SHP77 treated with DMSO at 0.1 percent for 48 hours (cell line): ENCODE results near the gene FILIP1L.

ENCODE experiments used
- DNase-seq: peaks from one replicate; lab custom pipeline; 2025; lab: John Stamatoyannopoulos, UW

The FILIP1L gene

GRCh38 chr3:100042166-100042981, 71.9 kb downstream of the FILIP1L start:
- DNase-seq: no peak

DNA sequence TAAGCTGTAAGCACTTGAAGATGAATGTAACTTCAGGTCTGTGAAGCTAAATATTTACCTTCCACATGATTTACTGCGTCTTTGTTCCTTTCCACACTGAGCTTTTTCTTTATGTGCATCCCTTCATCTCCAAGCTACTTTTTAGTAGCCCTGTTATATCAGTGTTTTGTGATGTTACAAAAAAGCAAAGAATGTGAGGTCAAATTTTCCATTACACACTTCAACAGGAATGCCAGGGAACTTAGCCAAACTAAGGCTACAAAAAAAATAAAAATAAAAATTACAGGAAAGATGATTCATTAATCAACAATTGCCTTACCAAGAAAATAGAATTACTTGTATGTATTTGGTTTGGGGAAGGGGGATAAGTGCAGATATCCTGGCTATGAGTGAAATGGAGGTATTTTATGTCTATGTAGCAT, 73.0 kb downstream of the FILIP1L start:
- no peak for DNase-seq

DNA sequence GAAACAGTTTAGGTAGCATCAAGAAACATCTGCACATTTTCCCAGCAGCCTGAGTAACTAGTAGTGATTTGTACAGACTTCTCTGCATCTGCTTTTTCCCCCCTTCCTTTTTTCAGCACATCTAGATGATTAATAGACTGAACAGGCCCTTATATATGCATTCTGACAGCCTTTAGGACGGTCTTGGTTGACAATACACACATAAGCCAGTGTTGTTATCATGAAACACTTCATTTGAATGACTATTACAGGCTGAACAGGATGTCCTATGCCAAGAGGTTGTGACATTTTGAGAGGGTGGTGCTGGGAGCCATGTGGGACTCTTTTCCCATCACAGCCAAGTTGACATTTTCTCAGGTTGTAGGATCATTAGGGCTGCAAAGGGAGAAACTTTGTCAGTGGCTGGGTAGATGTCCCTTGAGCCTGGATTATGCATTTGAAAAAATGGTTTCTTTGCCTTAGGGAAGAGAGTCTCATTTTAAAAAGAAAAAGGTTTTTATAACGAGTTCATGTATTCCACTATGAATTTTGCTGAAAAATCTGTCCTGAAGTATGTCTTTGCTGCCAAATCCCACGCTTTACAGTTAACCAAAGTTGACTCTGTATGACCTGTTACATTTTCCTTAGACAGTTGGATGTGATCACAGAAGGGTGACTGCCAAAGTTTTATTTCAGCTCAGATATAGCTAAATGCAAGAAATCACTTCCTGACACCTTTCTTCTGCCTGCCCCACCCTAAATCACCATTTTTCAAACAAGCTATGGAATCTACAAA, 73.7 kb downstream of the FILIP1L start:
- DNase-seq: no peak

DNA sequence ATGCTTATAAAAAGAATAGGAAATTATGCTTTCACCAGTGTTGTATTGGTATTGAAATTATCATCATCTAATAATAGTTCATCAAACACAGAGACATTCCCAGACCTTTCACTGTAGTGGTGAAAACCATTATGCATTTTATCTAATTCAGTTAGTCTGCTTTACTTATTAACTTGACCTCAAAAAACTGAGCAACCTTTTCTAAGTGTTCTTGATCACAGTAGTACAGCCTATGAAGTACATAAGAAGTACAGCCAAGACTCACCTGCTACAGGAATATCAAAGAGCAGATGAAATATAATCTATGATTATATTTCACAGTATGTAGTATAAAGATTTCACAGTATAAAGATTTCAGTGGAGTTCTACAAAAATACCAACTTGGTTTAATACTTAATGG, 75.2 kb downstream of the FILIP1L start:
- no peak for DNase-seq

- DNase-seq: no peak
These were observed 80.3 kb downstream of the FILIP1L start for GRCh38 chr3:100033903-100034471.

GRCh38 chr3:100033184-100033583, 81.1 kb downstream of the FILIP1L start:
- no peak for DNase-seq

GRCh38 chr3:100032243-100032642, 82.1 kb downstream of the FILIP1L start:
- DNase-seq: no peak

DNA sequence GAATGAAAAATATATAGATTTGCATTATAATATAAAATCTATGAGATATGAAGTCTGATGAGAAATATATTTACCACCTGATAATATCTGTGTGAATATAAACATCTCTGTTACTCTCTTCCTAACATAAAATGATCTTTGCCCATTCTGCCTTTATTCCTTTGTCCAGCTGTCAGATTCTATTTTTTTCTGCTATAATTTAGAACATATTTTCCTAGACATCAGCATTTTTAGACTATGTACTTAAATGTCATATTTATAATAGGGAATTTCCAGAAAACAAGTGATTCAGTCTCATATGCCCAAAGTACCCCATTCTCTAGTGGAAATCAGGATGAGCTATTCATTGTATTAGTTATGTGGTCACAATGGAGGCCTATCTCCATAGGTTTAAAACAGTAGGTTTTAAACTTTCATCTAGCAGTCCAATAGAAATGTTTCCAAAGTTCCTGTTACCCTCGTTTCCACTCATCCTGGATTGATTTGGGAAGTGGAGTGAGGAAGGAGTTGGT, 83.3 kb downstream of the FILIP1L start:
- no peak for DNase-seq

DNA sequence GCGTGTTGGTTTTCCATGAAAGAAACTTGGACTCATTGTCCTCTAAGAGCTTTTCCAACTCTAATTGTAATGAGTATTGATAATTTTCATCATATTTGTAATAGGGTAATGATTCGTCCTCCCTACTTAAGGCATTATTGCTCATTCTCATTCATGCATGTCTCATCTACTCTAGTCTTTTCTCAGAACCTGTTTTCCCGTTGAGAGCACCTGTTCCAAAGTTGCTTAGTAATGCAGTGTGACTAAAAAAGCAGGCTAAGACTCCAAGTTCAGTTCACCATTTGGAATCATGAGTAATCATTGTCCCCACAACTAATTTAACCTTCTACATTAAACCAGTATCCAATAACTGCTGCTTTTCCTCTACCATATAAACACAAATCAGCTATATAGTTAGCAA, 84.0 kb downstream of the FILIP1L start:
- no peak for DNase-seq

GRCh38 chr3:100029689-100030088, 84.6 kb downstream of the FILIP1L start:
- DNase-seq: no peak

DNA sequence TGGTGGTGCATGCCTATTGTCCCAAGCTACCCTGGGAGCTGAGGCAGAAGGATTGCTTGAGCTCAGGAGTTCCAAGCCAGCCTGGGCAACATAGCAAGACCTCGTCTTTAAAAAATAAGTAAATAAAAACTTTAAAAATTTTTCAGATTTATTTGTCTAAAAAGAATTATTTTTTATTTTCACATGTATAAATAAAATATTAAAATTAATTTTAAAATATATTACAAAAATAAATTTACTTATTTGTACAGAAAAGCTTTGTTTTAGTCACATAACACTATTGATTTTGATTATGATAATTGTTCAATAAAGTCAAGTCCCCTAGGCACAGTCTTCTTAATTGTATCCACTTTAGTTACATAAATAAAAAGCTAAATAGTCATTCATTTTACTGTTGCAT, 85.2 kb downstream of the FILIP1L start:
- DNase-seq: no peak

DNA sequence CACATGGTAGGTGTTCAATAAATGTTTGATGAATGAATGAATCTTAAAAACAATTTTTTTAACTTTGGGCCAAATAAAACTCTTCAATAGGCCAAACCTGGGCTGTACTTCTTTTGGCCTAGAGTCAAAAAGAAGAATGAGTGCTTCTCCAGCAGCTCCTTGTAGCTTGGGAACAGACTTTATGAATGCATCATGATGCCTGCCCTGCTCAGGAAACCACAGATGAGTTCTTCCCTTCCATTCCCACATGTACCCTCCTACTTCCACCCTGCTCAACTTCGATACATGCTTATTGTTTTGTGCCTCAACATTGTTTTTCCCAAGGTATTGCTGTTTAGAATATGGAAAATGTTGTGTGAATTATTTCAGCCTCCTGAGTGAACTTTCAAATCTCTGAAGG, 87.0 kb downstream of the FILIP1L start:
- no peak for DNase-seq

DNA sequence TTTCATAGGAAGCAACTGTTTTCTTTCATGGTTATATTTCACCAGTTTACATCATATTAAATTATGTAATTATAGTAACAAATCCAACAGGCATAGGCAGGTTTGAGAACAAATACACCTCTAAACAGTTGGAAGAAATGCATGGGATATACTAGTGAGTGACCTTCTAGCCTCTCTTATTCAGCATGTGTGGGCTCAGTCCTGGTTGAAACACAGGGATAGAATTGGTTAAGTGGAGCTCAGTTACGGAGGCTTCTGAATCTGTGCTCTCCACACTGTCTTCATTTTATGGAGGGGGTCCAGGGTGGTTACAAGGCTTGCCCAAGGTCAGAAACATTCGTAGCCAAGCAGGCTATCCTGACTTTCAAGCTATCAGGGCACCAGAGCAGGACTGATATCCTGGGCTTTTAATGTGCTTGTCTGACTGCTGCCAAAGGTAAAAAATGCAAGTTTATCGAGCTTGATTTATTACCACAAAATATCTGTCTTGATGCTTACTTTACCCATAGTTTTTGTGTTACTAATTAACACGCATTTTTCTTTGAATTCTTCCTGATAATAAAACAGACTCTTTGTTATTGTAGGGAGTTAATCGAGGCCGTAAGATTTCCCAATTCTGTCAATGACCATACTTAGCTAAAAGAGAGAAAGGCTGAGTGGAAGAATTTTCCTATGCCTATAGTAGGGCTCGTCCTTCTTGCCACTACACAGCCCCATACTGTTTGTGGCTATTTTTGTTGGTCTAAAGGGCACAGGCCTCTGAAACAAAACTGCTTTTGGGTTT, 89.6 kb downstream of the FILIP1L start:
- no peak for DNase-seq

DNA sequence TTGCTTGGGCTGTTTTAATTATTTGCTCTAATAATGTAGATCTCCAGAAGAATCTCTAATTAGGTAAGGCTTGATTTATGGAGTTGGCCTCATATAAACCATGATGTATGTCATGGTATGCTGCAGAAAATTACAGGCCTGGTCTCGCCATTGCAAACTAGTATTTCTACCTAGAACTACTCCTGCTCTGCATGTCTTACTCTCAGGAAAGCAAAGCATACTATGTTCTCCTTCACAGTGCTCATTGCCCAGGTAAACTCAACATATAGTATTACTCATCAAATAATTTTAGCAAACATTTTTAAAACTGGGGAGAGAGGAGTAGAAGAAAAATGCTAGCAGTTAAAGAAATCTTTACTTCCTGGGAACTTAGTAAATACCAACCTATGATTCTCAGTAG, 90.7 kb downstream of the FILIP1L start:
- no peak for DNase-seq

GRCh38 chr3:100023150-100023549, 91.2 kb downstream of the FILIP1L start:
- DNase-seq: peak; percentile 68

- no peak for DNase-seq
These were observed 91.8 kb downstream of the FILIP1L start for GRCh38 chr3:100022506-100022905.

DNA sequence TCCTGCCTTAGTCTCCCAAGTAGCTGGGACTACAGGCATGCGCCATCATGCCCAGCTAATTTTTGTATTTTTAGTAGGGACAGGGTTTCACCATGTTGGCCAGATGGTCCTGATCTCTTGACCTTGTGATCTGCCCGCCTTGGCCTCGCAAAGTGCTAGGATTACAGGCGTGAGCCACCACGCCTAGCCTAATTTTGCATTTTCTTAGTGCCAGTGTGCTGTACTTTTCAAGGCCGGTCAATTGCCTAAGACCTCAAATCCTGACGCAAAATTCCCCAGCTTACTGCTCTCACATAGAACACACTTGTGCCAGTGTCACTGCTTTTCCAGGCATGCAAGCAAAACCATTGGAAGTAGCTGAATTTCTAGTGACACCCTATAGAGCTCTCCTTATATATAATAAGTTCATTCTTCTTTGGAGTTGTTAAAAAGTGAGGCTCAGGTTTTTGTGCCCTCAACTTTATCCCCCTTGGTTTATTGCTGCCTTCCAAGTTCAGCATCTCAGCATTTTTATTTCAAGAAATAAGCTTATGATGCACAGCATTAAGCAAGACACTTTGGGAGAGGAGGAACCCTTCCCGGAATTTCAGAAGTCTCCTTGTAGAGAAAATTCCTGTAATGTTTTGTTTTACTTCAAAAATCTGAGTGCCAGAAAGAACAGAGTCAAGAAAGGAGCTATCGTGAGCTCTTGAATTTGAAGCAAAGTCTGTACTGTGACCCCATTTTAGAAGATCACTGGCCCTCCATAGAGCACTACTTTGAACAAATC, 93.2 kb downstream of the FILIP1L start:
- DNase-seq: no peak

- DNase-seq: no peak
These were observed 94.6 kb downstream of the FILIP1L start for GRCh38 chr3:100019719-100020118.

GRCh38 chr3:100018806-100019205, 95.5 kb downstream of the FILIP1L start:
- DNase-seq: no peak

- DNase-seq: no peak
These were observed 104.2 kb downstream of the FILIP1L start for GRCh38 chr3:100010087-100010417.
